Tibial nerve (tissue), 4 donors: Measurements from ENCODE around the gene JPT2. TPM values are rescaled to one million over a fixed set of nuclear protein-coding genes. Genes with fewer than 3 reads are reported as not detected.

Experiments used
- DNase-seq, 2 donors: peaks; one replicate each; pipeline ENCODE4 v3.0.0-alpha.2; 2019; ENCODE audit warnings: low spot score in 2 of 2
- H3K27ac ChIP-seq, 4 donors: fragments of 200-600 bp; sonication (generic) in 3 of 4; one replicate each; pipeline ENCODE4 v1.5.1; 2017 to 2019; ENCODE audit warnings: mild to moderate bottlenecking in 1 of 4
- H3K27me3 ChIP-seq, 2 donors: fragments of 200-600 bp; sonication (generic) in 1 of 2; one replicate each; pipeline versions ENCODE4 v1.5.1 to v1.6.0; 2017 to 2019
- H3K36me3 ChIP-seq, 3 donors: fragments of 200-600 bp; sonication (generic); one replicate each; pipeline ENCODE4 v1.5.1; 2018 to 2019
- H3K4me1 ChIP-seq, 4 donors: fragments of 200-600 bp; sonication (generic) in 3 of 4; one replicate each; pipeline ENCODE4 v1.5.1; 2017 to 2019
- H3K4me3 ChIP-seq, 4 donors: fragments of 200-600 bp; sonication (generic) in 3 of 4; one replicate each; pipeline ENCODE4 v1.5.1; 2017 to 2019; ENCODE audit warnings: mild to moderate bottlenecking in 1 of 4, moderate library complexity in 1 of 4
- H3K9me3 ChIP-seq, 4 donors: fragments of 200-600 bp; sonication (generic) in 3 of 4; one replicate each; pipeline ENCODE4 v1.5.1; 2017 to 2019
- CTCF ChIP-seq, 5 experiments: fragments of 200-600 bp in 3 of 5; fragments of 450-650 bp in 2 of 5; sonication (generic) in 3 of 5; IDR thresholded peaks; one replicate each; pipeline ENCODE4 v1.5.1; 2016 to 2019; ENCODE audit warnings: antibody characterized with exemption in 5 of 5, mild to moderate bottlenecking in 3 of 5, moderate library complexity in 2 of 5
- EP300 ChIP-seq, 2 donors: sonication (generic); formaldehyde crosslinking; IDR thresholded peaks; one replicate each; pipeline ENCODE4 v1.6.1; 2017; ENCODE audit warnings: antibody characterized with exemption in 2 of 2, mild to moderate bottlenecking in 1 of 2
- POLR2A ChIP-seq, 2 donors: fragments of 450-650 bp; IDR thresholded peaks; one replicate each; pipeline ENCODE4 v1.6.1; 2017; ENCODE audit warnings: antibody characterized with exemption in 2 of 2, mild to moderate bottlenecking in 2 of 2, moderate library complexity in 2 of 2
- WGBS, 2 donors: methylation state at CpG; one replicate each; pipeline ENCODE4 v1.1.5; 2018; 5-methylcytosine and 5-hydroxymethylcytosine counted together
- total RNA-seq, 4 donors: library from RNA; depleted of rRNA; stranded (reverse); fragments of >200 nt; gene quantifications; one replicate each; pipeline ENCODE4 v1.1.0, GENCODE V29; 2016

Gene JPT2
- total RNA-seq, 4 donors from 2014 or later: 15.0 to 28.9 (median 16.1) TPM

DNA sequence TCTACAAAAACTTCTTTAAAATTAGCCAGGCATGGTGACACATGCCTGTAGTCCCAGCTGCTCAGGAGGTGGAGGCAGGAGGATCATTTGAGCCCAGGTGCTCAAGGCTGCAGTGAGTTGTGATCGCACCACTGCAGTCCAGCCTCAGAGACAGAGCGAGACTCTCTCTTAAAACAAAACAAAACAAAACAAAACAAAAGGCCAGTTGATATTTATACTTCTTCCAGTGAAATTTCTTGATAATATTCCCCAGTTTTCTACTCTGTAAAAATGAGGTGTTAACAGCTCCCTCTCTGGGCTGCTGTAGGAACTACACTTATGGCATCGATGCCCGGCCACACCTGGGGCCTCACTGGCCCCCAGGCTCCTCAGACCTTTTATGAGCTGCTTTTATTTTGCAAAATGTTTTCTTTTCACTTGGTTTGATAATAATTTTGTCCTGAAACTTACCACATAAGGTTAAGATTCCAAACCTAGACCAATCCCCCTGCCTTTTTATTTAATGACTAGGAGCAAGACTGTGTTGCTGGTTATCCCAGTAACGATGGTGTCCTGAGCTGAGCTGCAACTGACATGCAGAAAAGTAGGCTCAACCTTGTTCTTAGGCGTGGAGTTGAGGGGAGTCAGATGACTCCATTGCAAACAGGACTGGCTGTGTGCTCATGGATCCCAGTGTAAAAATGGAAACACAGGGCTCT is 45.5 kb downstream of the JPT2 start:
- Histone ChIP-seq H3K27ac (peak overlapping the region; percentile 38 to 80 (median 66)), H3K4me1 (peaks cover 0 to 47% (median 34%) of the 10 kb centered on the region in 4 donors)
- WGBS, 2 donors: 31 to 40% methylated on average over 6 of the region's 6 CpGs

GRCh38 chr16:1724491-1724890 is 46.4 kb downstream of the JPT2 start:
- Histone ChIP-seq H3K36me3 (peaks cover 3 to 45% (median 18%) of the 10 kb centered on the region in 3 donors), H3K4me3 (no peak overlapping the region), H3K27me3 (no peaks in the 10 kb centered on the region), H3K9me3 (no peaks in the 10 kb centered on the region), H3K4me1 (peaks cover 0 to 47% (median 32%) of the 10 kb centered on the region in 4 donors), H3K27ac (peak overlapping the region in 1 of 4 donors; percentile 78)
- TF ChIP-seq EP300 (IDR thresholded peaks at IDR 0.05) (no peak), CTCF (IDR thresholded peaks at IDR 0.05) (no peak), POLR2A (IDR thresholded peaks at IDR 0.05) (no peak)
- DNase-seq: no peak
- WGBS, 2 donors: 89 to 90% methylated on average over 12 of the region's 12 CpGs

More for the DNA sequence above, 45.5 kb downstream of the JPT2 start:
- peak in 1 of 2 donors; percentile 52 for DNase-seq
- Histone ChIP-seq H3K36me3 (peaks cover 3 to 36% (median 10%) of the 10 kb centered on the region in 3 donors), H3K9me3 (no peaks in the 10 kb centered on the region), H3K27me3 (no peaks in the 10 kb centered on the region), H3K4me3 (no peak overlapping the region)
- TF ChIP-seq POLR2A (IDR thresholded peaks at IDR 0.05): no peak
- no peak for TF ChIP-seq EP300 (IDR thresholded peaks at IDR 0.05)
- TF ChIP-seq CTCF (IDR thresholded peaks at IDR 0.05): peak; percentile 64 to 83 (median 71)

GRCh38 chr16:1726661-1727502 is 48.8 kb downstream of the JPT2 start:
- DNase-seq: no peak
- Histone ChIP-seq H3K4me3 (no peak overlapping the region), H3K27me3 (no peaks in the 10 kb centered on the region), H3K27ac (no peak overlapping the region), H3K9me3 (no peaks in the 10 kb centered on the region), H3K4me1 (peaks cover 0 to 31% (median 22%) of the 10 kb centered on the region in 4 donors), H3K36me3 (peaks cover 3 to 68% (median 18%) of the 10 kb centered on the region in 3 donors)
- WGBS, 2 donors: 90 to 93% methylated on average over 29 to 30 of the region's 32 CpGs
- TF ChIP-seq EP300 (IDR thresholded peaks at IDR 0.05) (no peak), POLR2A (IDR thresholded peaks at IDR 0.05) (no peak), CTCF (IDR thresholded peaks at IDR 0.05) (no peak)

GRCh38 chr16:1727651-1728624 is 49.9 kb downstream of the JPT2 start:
- H3K4me3 ChIP-seq: no peak overlapping the region
- H3K36me3 ChIP-seq: peaks cover 3 to 78% (median 21%) of the 10 kb centered on the region in 3 donors
- no peaks in the 10 kb centered on the region for H3K27me3 ChIP-seq
- peaks cover 0 to 23% (median 12%) of the 10 kb centered on the region in 4 donors for H3K4me1 ChIP-seq
- H3K27ac ChIP-seq: no peak overlapping the region
- TF ChIP-seq POLR2A (IDR thresholded peaks at IDR 0.05) (no peak), CTCF (IDR thresholded peaks at IDR 0.05) (no peak), EP300 (IDR thresholded peaks at IDR 0.05) (no peak)
- no peak for DNase-seq
- H3K9me3 ChIP-seq: no peaks in the 10 kb centered on the region
- 86 to 89% methylated on average over 19 to 27 of the region's 37 CpGs for WGBS, 2 donors
